Measurements from ENCODE around the gene CCDC82.

DNA sequence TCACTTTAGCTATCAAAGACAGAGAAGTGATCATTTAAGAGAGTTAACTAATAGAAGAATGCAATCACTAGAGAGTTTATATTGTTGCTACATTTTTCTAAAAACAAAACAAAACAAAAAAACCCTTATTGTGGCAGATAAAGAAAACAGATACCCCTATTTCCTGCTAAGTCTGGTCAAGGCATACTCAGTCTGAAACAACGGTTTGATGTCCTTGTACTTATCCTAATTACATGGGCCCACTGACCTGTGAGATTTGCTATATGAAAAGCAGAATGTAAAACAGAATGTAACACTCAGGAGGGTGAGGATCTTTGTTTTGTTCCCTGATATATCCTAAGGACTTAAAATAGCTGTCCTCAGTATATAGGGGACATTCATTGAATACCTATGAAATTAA, 71.3 kb downstream of the CCDC82 start:
- TF ChIP-seq, protein P1, sequence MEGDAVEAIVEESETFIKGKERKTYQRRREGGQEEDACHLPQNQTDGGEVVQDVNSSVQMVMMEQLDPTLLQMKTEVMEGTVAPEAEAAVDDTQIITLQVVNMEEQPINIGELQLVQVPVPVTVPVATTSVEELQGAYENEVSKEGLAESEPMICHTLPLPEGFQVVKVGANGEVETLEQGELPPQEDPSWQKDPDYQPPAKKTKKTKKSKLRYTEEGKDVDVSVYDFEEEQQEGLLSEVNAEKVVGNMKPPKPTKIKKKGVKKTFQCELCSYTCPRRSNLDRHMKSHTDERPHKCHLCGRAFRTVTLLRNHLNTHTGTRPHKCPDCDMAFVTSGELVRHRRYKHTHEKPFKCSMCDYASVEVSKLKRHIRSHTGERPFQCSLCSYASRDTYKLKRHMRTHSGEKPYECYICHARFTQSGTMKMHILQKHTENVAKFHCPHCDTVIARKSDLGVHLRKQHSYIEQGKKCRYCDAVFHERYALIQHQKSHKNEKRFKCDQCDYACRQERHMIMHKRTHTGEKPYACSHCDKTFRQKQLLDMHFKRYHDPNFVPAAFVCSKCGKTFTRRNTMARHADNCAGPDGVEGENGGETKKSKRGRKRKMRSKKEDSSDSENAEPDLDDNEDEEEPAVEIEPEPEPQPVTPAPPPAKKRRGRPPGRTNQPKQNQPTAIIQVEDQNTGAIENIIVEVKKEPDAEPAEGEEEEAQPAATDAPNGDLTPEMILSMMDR (IDR thresholded peaks at IDR 0.05): no peak
- TF ChIP-seq POLR2A (IDR thresholded peaks at IDR 0.05): no peak
- no peak for TF ChIP-seq EP300 (IDR thresholded peaks at IDR 0.05)
- no peak for TF ChIP-seq POLR2AphosphoS5 (IDR thresholded peaks at IDR 0.05)
